ENCODE data around the gene DDX10. TPM values are rescaled to one million over a fixed set of nuclear protein-coding genes. Genes with fewer than 3 reads are reported as not detected.

The DDX10 gene
- polyA plus RNA-seq, 1 of the 3 experiments (the other 2 are of a cell fraction), result 35.8 TPM

GRCh38 chr11:108961095-108961494 lies 296.2 kb downstream of the DDX10 start (continued):
- TF ChIP-seq FOXJ3 (CRISPR knock-in tag; IDR thresholded peaks at IDR 0.05), result no peak
- no peak for TF ChIP-seq FOXM1 (IDR thresholded peaks at IDR 0.05; ENCODE audit: low read depth)
- no peak for TF ChIP-seq MXI1 (IDR thresholded peaks at IDR 0.05; ENCODE audit: low read depth, low read length)

- ChIA-PET POLR2A (no interaction called here), CTCF (no interaction called here)
- Histone ChIP-seq H3K9me3 (no peaks in the 10 kb centered on the region), H3F3A (replicated peaks; ENCODE audit: insufficient read depth) (peaks cover 37% of the 10 kb centered on the region), H4K20me1 (ENCODE audit: insufficient read depth) (no peaks in the 10 kb centered on the region), H2AFZ (ENCODE audit: low read depth) (no peak overlapping the region), H3K4me1 (ENCODE audit: control insufficient read depth in 1 of 2, insufficient read depth in 2 of 2, low read depth in 1 of 2, low read length in 1 of 2) (peaks cover 43 to 53% of the 10 kb centered on the region in 2 experiments), H3K4me3 (ENCODE audit: low read depth in 2 of 2, low read length in 1 of 2) (no peak overlapping the region), H3K27me3 (ENCODE audit: insufficient read depth) (no peaks in the 10 kb centered on the region), H3K4me2 (no peak overlapping the region), H3K9ac (no peak overlapping the region), H3K79me2 (ENCODE audit: insufficient read depth) (no peaks in the 10 kb centered on the region), H3K9me2 (no peaks in the 10 kb centered on the region), H3K36me3 (replicated peaks in 1 of 2; ENCODE audit: control insufficient read depth in 1 of 2, insufficient read depth in 2 of 2, low read length in 1 of 2) (no peaks in the 10 kb centered on the region), H3K27ac (ENCODE audit: low read depth in 2 of 2, low read length in 1 of 2) (no peak overlapping the region)
- WGBS (ENCODE audit: low lambda C conversion rate), result 93% methylated on average over 4 of the region's 4 CpGs
- TF ChIP-seq RAD21 (IDR thresholded peaks at IDR 0.05; ENCODE audit: low read length) (no peak), TAF1 (IDR thresholded peaks at IDR 0.05; ENCODE audit: borderline replicate concordance, low read depth, low read length) (no peak), YY1 (IDR thresholded peaks at IDR 0.05; ENCODE audit: low read depth) (no peak), EP300 (IDR thresholded peaks at IDR 0.05; ENCODE audit: borderline replicate concordance in 1 of 2, low read depth in 1 of 2, low read length in 1 of 2) (no peak), TEAD4 (IDR thresholded peaks at IDR 0.05; ENCODE audit: borderline replicate concordance, insufficient read depth) (no peak), PBX3 (IDR thresholded peaks at IDR 0.05) (no peak), EZH2phosphoT487 (IDR thresholded peaks at IDR 0.05; ENCODE audit: borderline replicate concordance, low read depth) (no peak), REST (IDR thresholded peaks at IDR 0.05; ENCODE audit: low read depth, low read length) (no peak), SIN3A (IDR thresholded peaks at IDR 0.05; ENCODE audit: borderline replicate concordance, low read depth, low read length) (no peak), SMC3 (IDR thresholded peaks at IDR 0.05; ENCODE audit: low read depth, low read length) (no peak), GABPA (IDR thresholded peaks at IDR 0.05; ENCODE audit: low read depth) (no peak), FOSL2 (IDR thresholded peaks at IDR 0.05; ENCODE audit: borderline replicate concordance, low read depth) (no peak), MXI1 (IDR thresholded peaks at IDR 0.05; ENCODE audit: low read depth, low read length) (no peak), TCF12 (IDR thresholded peaks at IDR 0.05) (no peak), CHD2 (IDR thresholded peaks at IDR 0.05; ENCODE audit: low read length, partially characterized antibody) (no peak), MEF2A (IDR thresholded peaks at IDR 0.05; ENCODE audit: borderline replicate concordance, low read depth) (no peak), MAX (IDR thresholded peaks at IDR 0.05; ENCODE audit: low read depth) (no peak), JUND (IDR thresholded peaks at IDR 0.05) (no peak), USF1 (IDR thresholded peaks at IDR 0.05; ENCODE audit: borderline replicate concordance, low read depth) (no peak)
- DNase-seq, result no peak
These were observed 298.2 kb downstream of the DDX10 start for GRCh38 chr11:108963118-108963517.

All from SK-N-SH (cell line).